Ascending aorta (tissue), 2 donors: ENCODE data around the gene DHRS7B. TPM values are rescaled to one million over a fixed set of nuclear protein-coding genes. Genes with fewer than 3 reads are reported as not detected.
A peak's percentile ranks its signal among the peaks of the same experiment; 100 is the strongest.

Source experiments
- DNase-seq, 2 donors: peaks; one replicate each; pipeline ENCODE4 v3.0.0-alpha.2; 2019; ENCODE audit warnings: low spot score in 2 of 2
- H3K27ac ChIP-seq, 2 donors: fragments of 200-600 bp; sonication (generic); one replicate each; pipeline ENCODE4 v1.5.1; 2016 to 2017; ENCODE audit warnings: mild to moderate bottlenecking in 1 of 2
- H3K27me3 ChIP-seq: fragments of 200-600 bp; sonication (generic); one replicate; pipeline ENCODE4 v1.5.1; 2017
- H3K36me3 ChIP-seq, 2 donors: fragments of 200-600 bp; sonication (generic); one replicate each; pipeline ENCODE4 v1.5.1; 2016
- H3K4me1 ChIP-seq, 2 donors: fragments of 200-600 bp; sonication (generic); one replicate each; pipeline ENCODE4 v1.5.1; 2016 to 2017; ENCODE audit warnings: mild to moderate bottlenecking in 1 of 2
- H3K4me3 ChIP-seq, 2 donors: fragments of 200-600 bp; sonication (generic); one replicate each; pipeline ENCODE4 v1.5.1; 2016 to 2017; ENCODE audit warnings: mild to moderate bottlenecking in 1 of 2
- H3K9me3 ChIP-seq, 2 donors: fragments of 200-600 bp; sonication (generic); one replicate each; pipeline ENCODE4 v1.5.1; 2016
- CTCF ChIP-seq, 3 experiments: fragments of 200-600 bp in 2 of 3; fragments of 450-650 bp in 1 of 3; sonication (generic) in 2 of 3; IDR thresholded peaks; one replicate each; pipeline ENCODE4 v1.5.1; 2016 to 2019; ENCODE audit warnings: antibody characterized with exemption in 3 of 3, mild to moderate bottlenecking in 1 of 3, moderate library complexity in 1 of 3
- intact Hi-C: fragments of 100-400 bp; cut with DNase I; formaldehyde crosslinking; loops from one replicate; pipeline ENCODE4 v1.15.1; 2023
- total RNA-seq: library from RNA; depleted of rRNA; stranded (reverse); fragments of >200 nt; gene quantifications from one replicate; pipeline ENCODE4 v1.1.0, GENCODE V29; 2016

The DHRS7B gene
- total RNA-seq, 1 donor from 2014 or later: 89.5 TPM

- Histone ChIP-seq H3K36me3 (peaks cover 19 to 28% of the 10 kb centered on the region in 2 donors), H3K27ac (peak overlapping the region; percentile 2 to 20), H3K9me3 (no peaks in the 10 kb centered on the region), H3K27me3 (no peaks in the 10 kb centered on the region), H3K4me3 (no peak overlapping the region), H3K4me1 (peaks cover 0 to 19% of the 10 kb centered on the region in 2 donors)
- no peak for DNase-seq
- intact Hi-C loops: no loop called here
- TF ChIP-seq CTCF (IDR thresholded peaks at IDR 0.05): no peak
These were observed 67.9 kb downstream of the DHRS7B start for GRCh38 chr17:21194703-21195102.

GRCh38 chr17:21196126-21196525, 69.4 kb downstream of the DHRS7B start:
- Histone ChIP-seq H3K4me1 (peaks cover 0 to 26% of the 10 kb centered on the region in 2 donors), H3K27ac (no peak overlapping the region), H3K9me3 (no peaks in the 10 kb centered on the region), H3K27me3 (no peaks in the 10 kb centered on the region), H3K4me3 (no peak overlapping the region), H3K36me3 (peaks cover 19 to 28% of the 10 kb centered on the region in 2 donors)
- TF ChIP-seq CTCF (IDR thresholded peaks at IDR 0.05): no peak
- DNase-seq: no peak
- intact Hi-C loops: no loop called here

GRCh38 chr17:21198411-21198810, 71.6 kb downstream of the DHRS7B start:
- peaks cover 0 to 25% of the 10 kb centered on the region in 2 donors for H3K4me1 ChIP-seq
- DNase-seq: no peak
- no peaks in the 10 kb centered on the region for H3K9me3 ChIP-seq
- TF ChIP-seq CTCF (IDR thresholded peaks at IDR 0.05): no peak
- no peak overlapping the region for H3K4me3 ChIP-seq
- H3K27me3 ChIP-seq: no peaks in the 10 kb centered on the region
- H3K36me3 ChIP-seq: peaks cover 19 to 22% of the 10 kb centered on the region in 2 donors
- H3K27ac ChIP-seq: no peak overlapping the region
- intact Hi-C loops: no loop called here

- Histone ChIP-seq H3K9me3 (no peaks in the 10 kb centered on the region), H3K27me3 (no peaks in the 10 kb centered on the region), H3K27ac (no peak overlapping the region), H3K4me1 (peaks cover 0 to 31% of the 10 kb centered on the region in 2 donors), H3K4me3 (no peak overlapping the region), H3K36me3 (peaks cover 19 to 22% of the 10 kb centered on the region in 2 donors)
- no peak for DNase-seq
- intact Hi-C loops: no loop called here
- no peak for TF ChIP-seq CTCF (IDR thresholded peaks at IDR 0.05)
These were observed 72.5 kb downstream of the DHRS7B start for GRCh38 chr17:21199311-21199710.

GRCh38 chr17:21199856-21200255, 73.1 kb downstream of the DHRS7B start:
- H3K27ac ChIP-seq: no peak overlapping the region
- H3K27me3 ChIP-seq: no peaks in the 10 kb centered on the region
- intact Hi-C loops: no loop called here
- no peak for DNase-seq
- H3K36me3 ChIP-seq: peaks cover 19 to 22% of the 10 kb centered on the region in 2 donors
- peaks cover 0 to 30% of the 10 kb centered on the region in 2 donors for H3K4me1 ChIP-seq
- no peak overlapping the region for H3K4me3 ChIP-seq
- TF ChIP-seq CTCF (IDR thresholded peaks at IDR 0.05): no peak
- no peaks in the 10 kb centered on the region for H3K9me3 ChIP-seq
